K562 (cell line): ENCODE results near the gene SESN3. TPM values are rescaled to one million over a fixed set of nuclear protein-coding genes. Genes with fewer than 3 reads are reported as not detected.

ENCODE experiments used
- ATAC-seq: fragments of 200-7000 bp; cut with Tn5 transposase; 3 replicates; pipeline ENCODE4 v1.9.1; 2020; ENCODE audit warnings: moderate library complexity
- BruUV-seq: library from RNA; stranded (reverse); fragments of 400-500 nt; replicated peaks from 2 replicates; lab custom pipeline; 2021; lab: Mats Ljungman, UMichigan
- CTCF ChIA-PET: fragments of 300-600 bp; formaldehyde crosslinking; extraction: SDS; loops from one replicate; lab custom pipeline; 2021; ENCODE audit warnings: low intra/inter-chr PET ratio; lab: Yijun Ruan, JAX
- POLR2A ChIA-PET: fragments of 300-600, 350-650 bp; sonication (Branson Sonifier 250); formaldehyde crosslinking; extraction: SDS; loops from one replicate; lab custom pipeline; 2021; ENCODE audit warnings: antibody characterized with exemption, inconsistent platforms; lab: Yijun Ruan, JAX
- DNase-seq, 4 experiments: peaks; one replicate each; pipeline versions ENCODE4 v3.0.0 to v3.0.0-alpha.2; 2011 to 2018; ENCODE audit warnings: low spot score in 3 of 4, mixed read lengths in 3 of 4; ENCODE audit errors: extremely low read depth in 1 of 4
- FAIRE-seq: peaks from 2 replicates; lab custom pipeline; 2011; peaks lifted over from hg19 to GRCh38; lab: Jason Lieb, UNC
- H2AFZ ChIP-seq: 2 replicates; pipeline ENCODE4 v1.6.0; 2011; ENCODE audit warnings: low read depth, low read length, control low read depth, inconsistent platforms
- H3K27ac ChIP-seq: fragments of 200-600 bp; 3 replicates; pipeline ENCODE4 v1.8.0; 2011; ENCODE audit warnings: low read depth, mild to moderate bottlenecking, control low read depth, inconsistent platforms, low read length, moderate library complexity, mixed read lengths; ENCODE audit errors: extremely low read depth
- H3K27me3 ChIP-seq, 2 experiments: fragments of 300-600 bp in 1 of 2; 2 replicates in 1 of 2; 3 replicates in 1 of 2; pipeline versions ENCODE4 v1.6.0 to v1.8.0; 2011; ENCODE audit warnings: inconsistent platforms in 2 of 2, low read length in 2 of 2, mild to moderate bottlenecking in 1 of 2, mixed read lengths in 1 of 2, moderate library complexity in 1 of 2; ENCODE audit not compliant: control insufficient read depth in 2 of 2, insufficient read depth in 2 of 2
- H3K36me3 ChIP-seq: fragments of 300-600 bp; 3 replicates; pipeline ENCODE4 v1.8.0; 2011; ENCODE audit warnings: mild to moderate bottlenecking, low read length, inconsistent platforms; ENCODE audit not compliant: control insufficient read depth, insufficient read depth
- H3K4me1 ChIP-seq, 2 experiments: fragments of 200-600 bp in 1 of 2; replicated peaks in 1 of 2; 2 replicates in 1 of 2; 3 replicates in 1 of 2; pipeline versions ENCODE4 v1.5.1 to v1.8.0; 2011; ENCODE audit warnings: inconsistent platforms in 2 of 2, low read length in 2 of 2, mild to moderate bottlenecking in 1 of 2, mixed read lengths in 1 of 2, moderate library complexity in 1 of 2; ENCODE audit not compliant: control insufficient read depth in 2 of 2, insufficient read depth in 2 of 2
- H3K4me2 ChIP-seq: 2 replicates; pipeline ENCODE4 v1.6.1; 2011; ENCODE audit warnings: low read length, control low read depth, inconsistent platforms, mixed read lengths; ENCODE audit not compliant: insufficient read depth
- H3K4me3 ChIP-seq: fragments of 200-600 bp; sonication (generic), shearing (Covaris generic); 2 replicates; pipeline ENCODE4 v1.5.1; 2016; ENCODE audit warnings: control low read depth, inconsistent platforms
- H3K79me2 ChIP-seq: fragments of 200-600 bp; 3 replicates; pipeline ENCODE4 v1.8.0; 2011; ENCODE audit warnings: low read length, inconsistent platforms; ENCODE audit not compliant: control insufficient read depth, insufficient read depth
- H3K9ac ChIP-seq, 2 experiments: 2 replicates each; pipeline versions ENCODE4 v1.6.0 to v1.6.1; 2011; ENCODE audit warnings: low read depth in 2 of 2, low read length in 2 of 2, control low read depth in 1 of 2, inconsistent platforms in 1 of 2, mild to moderate bottlenecking in 1 of 2, mixed read lengths in 1 of 2; ENCODE audit not compliant: insufficient read depth in 1 of 2
- H3K9me1 ChIP-seq: one replicate; pipeline ENCODE4 v1.6.0; 2011; ENCODE audit warnings: inconsistent platforms, mild to moderate bottlenecking, low read length, moderate library complexity; ENCODE audit not compliant: control insufficient read depth, insufficient read depth
- H3K9me3 ChIP-seq: replicated peaks from 2 replicates; pipeline ENCODE4 v1.5.1; 2011; ENCODE audit warnings: low read depth, low read length, inconsistent platforms; ENCODE audit not compliant: control insufficient read depth, insufficient read depth
- H4K20me1 ChIP-seq: replicated peaks from 2 replicates; pipeline ENCODE4 v1.6.1; 2011; ENCODE audit warnings: low read length, inconsistent platforms, mixed read lengths; ENCODE audit not compliant: control insufficient read depth, insufficient read depth
- BRF1 ChIP-seq: IDR thresholded peaks from 3 replicates; pipeline ENCODE4 v1.6.1; 2011; ENCODE audit warnings: borderline replicate concordance, mild to moderate bottlenecking; ENCODE audit not compliant: insufficient read length; ENCODE audit errors: extremely low read depth
- GTF3C2 ChIP-seq: IDR thresholded peaks from 3 replicates; pipeline ENCODE4 v1.6.1; 2011; ENCODE audit warnings: borderline replicate concordance, mild to moderate bottlenecking, moderate library complexity; ENCODE audit not compliant: insufficient read length; ENCODE audit errors: extremely low read depth
- HES1 ChIP-seq: fragments of 450-650 bp; IDR thresholded peaks from 2 replicates; pipeline ENCODE4 v1.6.1; 2016; ENCODE audit warnings: low read depth, mild to moderate bottlenecking, moderate library complexity
- ILF3 ChIP-seq: fragments of 450-650 bp; IDR thresholded peaks from 2 replicates; pipeline ENCODE4 v1.6.1; 2018; ENCODE audit warnings: antibody characterized with exemption, mild to moderate bottlenecking, moderate library complexity, borderline replicate concordance
- MAX ChIP-seq: sonication (generic); formaldehyde crosslinking; IDR thresholded peaks from 2 replicates; pipeline ENCODE4 v1.9.0; 2022; ENCODE audit warnings: mild to moderate bottlenecking, missing genetic modification reagents
- MBD2 ChIP-seq: sonication (generic); IDR thresholded peaks from 2 replicates; pipeline ENCODE4 v1.6.1; 2016; ENCODE audit warnings: low read depth, borderline replicate concordance
- NR1H2 ChIP-seq: sonication (generic); formaldehyde crosslinking; IDR thresholded peaks from 2 replicates; pipeline ENCODE4 v1.4.0; 2020; ENCODE audit warnings: mild to moderate bottlenecking, missing genetic modification reagents
- PREB ChIP-seq: sonication (generic); formaldehyde crosslinking; IDR thresholded peaks from 2 replicates; pipeline ENCODE4 v1.8.1; 2023; ENCODE audit warnings: mild to moderate bottlenecking, missing genetic modification reagents
- SNAPC5 ChIP-seq: fragments of 250-450 bp; sonication (Bioruptor Pico); IDR thresholded peaks from 2 replicates; pipeline ENCODE4 v1.8.0; 2021; ENCODE audit warnings: moderate library complexity, mild to moderate bottlenecking, inconsistent platforms
- U2AF2 ChIP-seq: fragments of 200-400 bp; formaldehyde crosslinking; optimal IDR thresholded peaks from 2 replicates; pipeline ENCODE3; 2017; ENCODE audit warnings: low read depth, mild to moderate bottlenecking, low read length
- ZNF518B ChIP-seq: fragments of 250-450 bp; sonication (Bioruptor Pico); IDR thresholded peaks from 2 replicates; pipeline ENCODE4 v1.5.0; 2021; ENCODE audit warnings: mild to moderate bottlenecking, moderate library complexity
- WGBS: fragments of 100-300 bp; shearing (Covaris generic); methylation state at CpG from one replicate; pipeline ENCODE4 v1.1.6; 2016; ENCODE audit warnings: low coverage, mixed read lengths; ENCODE audit not compliant: insufficient coverage; ENCODE audit errors: missing lambda C conversion rate; 5-methylcytosine and 5-hydroxymethylcytosine counted together
- in situ Hi-C: fragments of 300-500 bp; cut with MboI; formaldehyde crosslinking; loops from 4 replicates; pipeline ENCODE4 v1.15.0; 2018; ENCODE audit warnings: inconsistent platforms, mixed read lengths
- intact Hi-C: fragments of 100-400 bp; cut with micrococcal nuclease; formaldehyde crosslinking; loops from 2 replicates; pipeline ENCODE4 v1.14.2; 2022
- polyA plus RNA-seq, 8 experiments: library from polyadenylated mRNA; depleted of rRNA in 4 of 8; stranded (reverse) in 5 of 8; unstranded in 3 of 8; fragments of >200 nt; fragmentation: Nextera tagmentation in 2 of 8; fragmentation: Illumina TruSeq in 1 of 8; extraction: Ambion mirVana in 2 of 8; extraction: Trizol in 1 of 8; gene quantifications; 2 replicates each; pipeline versions ENCODE4 v1.2.1 to v1.2.3, GENCODE V29; 2011 to 2014; ENCODE audit warnings: inconsistent platforms in 1 of 8, missing spikeins in 1 of 8
- total RNA-seq, 7 experiments: library from RNA; depleted of rRNA in 6 of 7; stranded (reverse); fragments of >200 nt in 6 of 7; fragmentation: Illumina TruSeq in 2 of 7; extraction: Trizol in 2 of 7; gene quantifications; 2 replicates each; pipeline versions ENCODE4 v1.2.1 to v1.2.3, GENCODE V29; 2011 to 2021; ENCODE audit warnings: low replicate concordance in 1 of 7

Gene SESN3
- total and polyA plus RNA-seq, 9 of the 15 experiments (the other 6 are each of a cell fraction or from before 2014, with no cell fraction given): 0.44 to 2.6 (median 1.5) TPM

GRCh38 chr11:95231881-95232605, 1.0 kb upstream of the SESN3 start:
- Histone ChIP-seq H3K9me1 (no peaks in the 10 kb centered on the region), H3K36me3 (no peaks in the 10 kb centered on the region), H2AFZ (peak overlapping the region; percentile 61), H4K20me1 (no peaks in the 10 kb centered on the region), H3K79me2 (0 out of 3 replicates have a peak, but pooled peaks cover 4% of the 10 kb centered on the region), H3K4me2 (peak overlapping the region; percentile 85; the same call in 1 of the 2 replicates), H3K4me1 (peaks cover 4 to 14% of the 10 kb centered on the region in 2 experiments; a peak in 4 of 5 replicates), H3K9ac (peak overlapping the region in 1 of 2 experiments; percentile 48; a peak in 1 of 4 replicates), H3K27me3 (0 out of 5 replicates have a peak, but pooled peaks cover 0 to 5% of the 10 kb centered on the region in 2 experiments), H3K9me3 (peaks cover 4% of the 10 kb centered on the region), H3K4me3 (peak overlapping the region; percentile 63; the same call in 1 of the 2 replicates), H3K27ac (peak overlapping the region; percentile 65)
- WGBS: 86% methylated on average over 35 of the region's 35 CpGs
- intact Hi-C loops (loop anchor here (2.0 to 5.0 kb wide), 2 partner anchors 79 to 165 kb away; partner anchors contain the start of gene SRSF8), in situ Hi-C loops (no loop called here)
- FAIRE-seq: no peak
- ChIA-PET CTCF (no interaction called here), POLR2A (interaction anchor here (0.7 to 1.2 kb wide), 9 partner anchors 11 to 501 kb away, joined by 3 to 6 read pairs (median 3); no protein-coding TSS in a partner anchor)
- ATAC-seq: no peak
- DNase-seq: no peak
- BruUV-seq: no TSS peak
- no peak for TF ChIP-seq SNAPC5 (CRISPR knock-in tag)
- no peak for TF ChIP-seq MAX
- TF ChIP-seq BRF1: no peak
- no peak for TF ChIP-seq PREB (CRISPR knock-in tag)
- TF ChIP-seq ILF3: no peak
- TF ChIP-seq HES1: no peak
- TF ChIP-seq GTF3C2: no peak
- no peak for TF ChIP-seq MBD2
- no peak for TF ChIP-seq U2AF2
- TF ChIP-seq ZNF518B (CRISPR knock-in tag): no peak
- no peak for TF ChIP-seq NR1H2
